IPS DF 4.7 (cell line): Measurements from ENCODE around the gene ARHGEF7.
"Not testable (repeated sequence)": the region's sequence is repeated elsewhere in the genome, so short reads cannot be mapped to it uniquely, and the experiment has no call there.

Source experiments
- DNase-seq: peaks from one replicate; pipeline ENCODE4 v3.0.0-alpha.2; 2013; ENCODE audit warnings: low spot score; ENCODE audit errors: extremely low read depth

The ARHGEF7 gene

GRCh38 chr13:111249637-111250360 is 134.7 kb downstream of the ARHGEF7 start:
- DNase-seq, result no peak

GRCh38 chr13:111251646-111252445 is 136.7 kb downstream of the ARHGEF7 start:
- no peak for DNase-seq

- DNase-seq, result no peak
Observed at GRCh38 chr13:111252446-111253364, 137.6 kb downstream of the ARHGEF7 start.

GRCh38 chr13:111253365-111253872 is 138.3 kb downstream of the ARHGEF7 start:
- no peak for DNase-seq

- DNase-seq, result no peak
Observed at GRCh38 chr13:111255228-111255790, 140.2 kb downstream of the ARHGEF7 start.

GRCh38 chr13:111256458-111256857 is 141.3 kb downstream of the ARHGEF7 start:
- no peak for DNase-seq

- no peak for DNase-seq
Observed at GRCh38 chr13:111256946-111257345, 141.8 kb downstream of the ARHGEF7 start.

- DNase-seq, result not testable (repeated sequence)
Observed at GRCh38 chr13:111257899-111258298, 142.8 kb downstream of the ARHGEF7 start.

GRCh38 chr13:111258637-111259036 is 143.5 kb downstream of the ARHGEF7 start:
- DNase-seq, result no peak

- no peak for DNase-seq
Observed at GRCh38 chr13:111259058-111259457, 143.9 kb downstream of the ARHGEF7 start.

- DNase-seq, result no peak
Observed at GRCh38 chr13:111261326-111261725, 146.2 kb downstream of the ARHGEF7 start.

GRCh38 chr13:111262281-111262680 is 147.2 kb downstream of the ARHGEF7 start:
- DNase-seq, result no peak

GRCh38 chr13:111262715-111263114 is 147.6 kb downstream of the ARHGEF7 start:
- DNase-seq, result no peak

GRCh38 chr13:111263566-111263965 is 148.5 kb downstream of the ARHGEF7 start:
- DNase-seq, result no peak

- no peak for DNase-seq
Observed at GRCh38 chr13:111265006-111265700, 150.0 kb downstream of the ARHGEF7 start.

GRCh38 chr13:111265701-111266035 is 150.6 kb downstream of the ARHGEF7 start:
- no peak for DNase-seq

GRCh38 chr13:111267205-111267604 is 152.1 kb downstream of the ARHGEF7 start:
- DNase-seq, result no peak

- DNase-seq, result no peak
Observed at GRCh38 chr13:111267784-111268183, 152.7 kb downstream of the ARHGEF7 start.

GRCh38 chr13:111269508-111269907 is 154.4 kb downstream of the ARHGEF7 start:
- no peak for DNase-seq

GRCh38 chr13:111270126-111270525 is 155.0 kb downstream of the ARHGEF7 start:
- DNase-seq, result no peak
